OCI-LY3 (cell line): ENCODE measurements around the gene EYA2.

Experiments
- H2AFZ ChIP-seq: fragments of 200-600, 300-600 bp; shearing (Covaris generic); 2 replicates; pipeline ENCODE4 v1.6.0; 2014; ENCODE audit warnings: antibody characterized with exemption, low read depth, low read length
- H3K27ac ChIP-seq: fragments of 200-600, 300-600 bp; sonication (generic); 2 replicates; pipeline ENCODE4 v1.5.1; 2014; ENCODE audit warnings: mild to moderate bottlenecking, low read length, moderate library complexity, mixed read lengths
- H3K27me3 ChIP-seq: fragments of 200-600, 300-600 bp; sonication (generic); 2 replicates; pipeline ENCODE4 v1.6.1; 2014; ENCODE audit warnings: low read depth, low read length, mixed read lengths
- H3K36me3 ChIP-seq: fragments of 200-600, 300-600 bp; sonication (generic); replicated peaks from 2 replicates; pipeline ENCODE3; 2014; ENCODE audit warnings: low read depth, low read length, mixed read lengths
- H3K4me1 ChIP-seq: fragments of 300-600, 200-600 bp; sonication (generic); 2 replicates; pipeline ENCODE4 v1.6.1; 2014; ENCODE audit warnings: low read length, mixed read lengths
- H3K4me2 ChIP-seq: fragments of 200-600, 300-600 bp; sonication (generic); 2 replicates; pipeline ENCODE4 v1.6.1; 2014; ENCODE audit warnings: low read length, mixed read lengths
- H3K4me3 ChIP-seq: fragments of 300-600, 200-600 bp; sonication (generic); 2 replicates; pipeline ENCODE4 v1.5.1; 2014; ENCODE audit warnings: antibody characterized with exemption, mild to moderate bottlenecking, low read length, moderate library complexity
- H3K79me2 ChIP-seq: fragments of 300-600, 200-600 bp; shearing (Covaris generic); 2 replicates; pipeline ENCODE4 v1.6.1; 2014; ENCODE audit warnings: mild to moderate bottlenecking, low read length, mixed read lengths
- H3K9ac ChIP-seq: fragments of 300-600, 200-600 bp; shearing (Covaris generic); 2 replicates; pipeline ENCODE4 v1.6.0; 2014; ENCODE audit warnings: mild to moderate bottlenecking, low read length, moderate library complexity
- H3K9me3 ChIP-seq: fragments of 200-600, 300-600 bp; shearing (Covaris generic); 2 replicates; pipeline ENCODE4 v1.6.1; 2014; ENCODE audit warnings: low read length, mixed read lengths; ENCODE audit not compliant: insufficient read depth
- H4K20me1 ChIP-seq: fragments of 200-600, 300-600 bp; sonication (generic); 2 replicates; pipeline ENCODE4 v1.6.1; 2016; ENCODE audit warnings: low read length, mixed read lengths; ENCODE audit not compliant: insufficient read depth
- CTCF ChIP-seq: fragments of 200-600, 300-600 bp; sonication (generic); IDR thresholded peaks from 2 replicates; pipeline ENCODE4 v1.5.1; 2014; ENCODE audit warnings: antibody characterized with exemption, low read length, low read depth
- EZH2phosphoT487 ChIP-seq: fragments of 200-600 bp; shearing (Covaris generic); IDR thresholded peaks from 2 replicates; pipeline ENCODE4 v1.6.1; 2018; ENCODE audit warnings: antibody characterized with exemption, mixed run types, low read depth

The EYA2 gene

GRCh38 chr20:47031821-47032220 lies 137.2 kb downstream of the EYA2 start:
- Histone ChIP-seq H3K79me2 (no peaks in the 10 kb centered on the region), H4K20me1 (no peaks in the 10 kb centered on the region), H3K4me2 (no peak overlapping the region), H3K27me3 (peaks cover 4% of the 10 kb centered on the region; the same call in 1 of the 2 replicates), H3K27ac (no peak overlapping the region), H3K9me3 (peaks cover 7% of the 10 kb centered on the region), H3K4me1 (peaks cover 6% of the 10 kb centered on the region), H3K36me3 (no peaks in the 10 kb centered on the region), H3K4me3 (no peak overlapping the region), H3K9ac (no peak overlapping the region), H2AFZ (no peak overlapping the region)
- TF ChIP-seq CTCF: no peak
- TF ChIP-seq EZH2phosphoT487: no peak

GRCh38 chr20:47032933-47033578 lies 138.4 kb downstream of the EYA2 start:
- H3K4me2 ChIP-seq: no peak overlapping the region
- H4K20me1 ChIP-seq: no peaks in the 10 kb centered on the region
- no peaks in the 10 kb centered on the region for H3K79me2 ChIP-seq
- no peak overlapping the region for H3K27ac ChIP-seq
- TF ChIP-seq CTCF: no peak
- TF ChIP-seq EZH2phosphoT487: no peak
- peaks cover 7% of the 10 kb centered on the region for H3K9me3 ChIP-seq
- no peaks in the 10 kb centered on the region for H3K36me3 ChIP-seq
- no peaks in the 10 kb centered on the region for H3K4me1 ChIP-seq
- H3K27me3 ChIP-seq: peaks cover 4% of the 10 kb centered on the region; the same call in 1 of the 2 replicates
- no peak overlapping the region for H3K9ac ChIP-seq
- no peak overlapping the region for H3K4me3 ChIP-seq
- H2AFZ ChIP-seq: no peak overlapping the region

GRCh38 chr20:47033665-47034064 lies 139.0 kb downstream of the EYA2 start:
- no peak overlapping the region for H3K9ac ChIP-seq
- no peaks in the 10 kb centered on the region for H3K79me2 ChIP-seq
- H3K4me1 ChIP-seq: no peaks in the 10 kb centered on the region
- H2AFZ ChIP-seq: no peak overlapping the region
- H3K27ac ChIP-seq: no peak overlapping the region
- H3K36me3 ChIP-seq: no peaks in the 10 kb centered on the region
- 0 out of 2 replicates have a peak, but pooled peaks cover under 1% of the 10 kb centered on the region for H3K9me3 ChIP-seq
- TF ChIP-seq CTCF (no peak), EZH2phosphoT487 (no peak)
- H4K20me1 ChIP-seq: no peaks in the 10 kb centered on the region
- no peaks in the 10 kb centered on the region for H3K27me3 ChIP-seq
- H3K4me3 ChIP-seq: no peak overlapping the region
- H3K4me2 ChIP-seq: no peak overlapping the region

GRCh38 chr20:47035026-47035590 lies 140.5 kb downstream of the EYA2 start:
- H3K4me2 ChIP-seq: no peak overlapping the region
- no peak overlapping the region for H3K4me3 ChIP-seq
- no peaks in the 10 kb centered on the region for H3K79me2 ChIP-seq
- no peaks in the 10 kb centered on the region for H3K27me3 ChIP-seq
- H2AFZ ChIP-seq: no peak overlapping the region
- H3K4me1 ChIP-seq: no peaks in the 10 kb centered on the region
- no peaks in the 10 kb centered on the region for H4K20me1 ChIP-seq
- no peak for TF ChIP-seq CTCF
- TF ChIP-seq EZH2phosphoT487: no peak
- H3K36me3 ChIP-seq: no peaks in the 10 kb centered on the region
- no peaks in the 10 kb centered on the region for H3K9me3 ChIP-seq
- no peak overlapping the region for H3K27ac ChIP-seq
- no peak overlapping the region for H3K9ac ChIP-seq
